CD8-positive, alpha-beta memory T cell (primary cell): ENCODE measurements around the gene CSTF2T. TPM values are rescaled to one million over a fixed set of nuclear protein-coding genes. Genes with fewer than 3 reads are reported as not detected.

ENCODE experiments used
- CTCF ChIA-PET: fragments of 350-600 bp; sonication (Branson Sonifier 250); formaldehyde crosslinking; loops from one replicate; lab custom pipeline; 2021; ENCODE audit warnings: antibody characterized with exemption; lab: Charles Lee
- POLR2A ChIA-PET: fragments of 350-600 bp; sonication (Branson Sonifier 250); formaldehyde crosslinking; loops from one replicate; lab custom pipeline; 2021; ENCODE audit warnings: antibody characterized with exemption; lab: Charles Lee
- DNase-seq, 5 donors: peaks; one replicate each; pipeline versions ENCODE4 v3.0.0 to v3.0.0-alpha.2; 2020 to 2022; ENCODE audit warnings: mixed read lengths in 1 of 5
- H3K27ac ChIP-seq: one replicate; pipeline ENCODE4 v1.7.0; 2013; ENCODE audit warnings: low read depth, mild to moderate bottlenecking, low read length, moderate library complexity
- H3K27me3 ChIP-seq: 2 replicates; pipeline ENCODE4 v1.7.0; 2013; ENCODE audit warnings: low read length, mild to moderate bottlenecking; ENCODE audit not compliant: insufficient read depth, poor library complexity, severe bottlenecking
- H3K36me3 ChIP-seq: 2 replicates; pipeline ENCODE4 v1.7.0; 2013; ENCODE audit warnings: mild to moderate bottlenecking, low read length, moderate library complexity; ENCODE audit not compliant: insufficient read depth
- H3K4me1 ChIP-seq: 2 replicates; pipeline ENCODE4 v1.7.0; 2013; ENCODE audit warnings: mild to moderate bottlenecking, low read length, moderate library complexity; ENCODE audit not compliant: insufficient read depth
- H3K4me3 ChIP-seq: 2 replicates; pipeline ENCODE4 v1.7.0; 2013; ENCODE audit warnings: mild to moderate bottlenecking, low read length
- H3K9me3 ChIP-seq: 2 replicates; pipeline ENCODE4 v1.7.0; 2013; ENCODE audit warnings: mild to moderate bottlenecking, low read length
- H3K27ac Mint-ChIP-seq, 8 donors: one replicate each; pipeline ENCODE4 v1.8.0; 2020 to 2021; ENCODE audit warnings: mixed read lengths in 8 of 8, mild to moderate bottlenecking in 6 of 8, inconsistent platforms in 3 of 8, moderate library complexity in 3 of 8
- H3K27me3 Mint-ChIP-seq, 2 donors: one replicate each; pipeline ENCODE4 v1.8.0; 2020 to 2021; ENCODE audit warnings: mixed read lengths in 2 of 2, mild to moderate bottlenecking in 1 of 2, moderate library complexity in 1 of 2
- H3K36me3 Mint-ChIP-seq, 3 donors: one replicate each; pipeline ENCODE4 v1.8.0; 2020 to 2021; ENCODE audit warnings: mixed read lengths in 3 of 3, inconsistent platforms in 1 of 3, mild to moderate bottlenecking in 1 of 3
- H3K4me1 Mint-ChIP-seq, 3 donors: one replicate each; pipeline ENCODE4 v1.8.0; 2020 to 2021; ENCODE audit warnings: mixed read lengths in 3 of 3, inconsistent platforms in 1 of 3, mild to moderate bottlenecking in 1 of 3
- H3K4me3 Mint-ChIP-seq, 7 donors: one replicate each; pipeline ENCODE4 v1.8.0; 2020 to 2021; ENCODE audit warnings: mixed read lengths in 7 of 7, mild to moderate bottlenecking in 6 of 7, moderate library complexity in 4 of 7, inconsistent platforms in 2 of 7
- H3K9me3 Mint-ChIP-seq, 5 donors: one replicate each; pipeline ENCODE4 v1.8.0; 2020 to 2022; ENCODE audit warnings: mixed read lengths in 5 of 5, mild to moderate bottlenecking in 3 of 5, moderate library complexity in 2 of 5, inconsistent platforms in 1 of 5
- polyA plus RNA-seq: library from polyadenylated mRNA; unstranded; fragments of 300-500 nt; fragmentation: Illumina TruSeq; gene quantifications from one replicate; pipeline ENCODE4 v1.2.3, GENCODE V29; 2021
- total RNA-seq, 2 experiments: library from RNA; stranded (reverse); gene quantifications; one replicate each; pipeline ENCODE4 v1.2.3, GENCODE V29; 2021

Gene CSTF2T
- total and polyA plus RNA-seq, 3 experiments from 2014 or later = 13.6 to 29.3 (median 29.0) TPM

- H3K27me3 ChIP-seq = no peaks in the 10 kb centered on the region
- Mint-ChIP-seq H3K4me3 (no peak overlapping the region), H3K36me3 (no peaks in the 10 kb centered on the region), H3K4me1 (no peaks in the 10 kb centered on the region), H3K9me3 (peaks cover 0 to 11% (median 2%) of the 10 kb centered on the region in 5 donors), H3K27me3 (peaks cover 8 to 58% of the 10 kb centered on the region in 2 donors), H3K27ac (no peak overlapping the region)
- H3K4me1 ChIP-seq = no peaks in the 10 kb centered on the region
- H3K27ac ChIP-seq = no peak overlapping the region
- ChIA-PET CTCF (no interaction called here), POLR2A (no interaction called here)
- no peak overlapping the region for H3K4me3 ChIP-seq
- no peaks in the 10 kb centered on the region for H3K36me3 ChIP-seq
- H3K9me3 ChIP-seq = no peaks in the 10 kb centered on the region
- no peak for DNase-seq
Measured at GRCh38 chr10:51675088-51675487, 24.3 kb downstream of the CSTF2T start.

- CTCF ChIA-PET = interaction anchor here (1.8 kb wide), 1 partner anchor 10 kb away, joined by 4 read pairs; no protein-coding TSS in a partner anchor
- H3K4me1 ChIP-seq = no peaks in the 10 kb centered on the region
Measured at GRCh38 chr10:51672039-51672535, 27.3 kb downstream of the CSTF2T start.

GRCh38 chr10:51669041-51669440, 30.4 kb downstream of the CSTF2T start:
- no peak overlapping the region for H3K4me3 Mint-ChIP-seq
- Histone ChIP-seq H3K4me1 (no peaks in the 10 kb centered on the region), H3K27ac (no peak overlapping the region), H3K27me3 (no peaks in the 10 kb centered on the region), H3K36me3 (no peaks in the 10 kb centered on the region), H3K9me3 (no peaks in the 10 kb centered on the region), H3K4me3 (no peak overlapping the region)
- ChIA-PET POLR2A (no interaction called here), CTCF (no interaction called here)
- H3K4me1 Mint-ChIP-seq = no peaks in the 10 kb centered on the region
- no peak overlapping the region for H3K27ac Mint-ChIP-seq
- peaks cover 15 to 27% of the 10 kb centered on the region in 2 donors for H3K27me3 Mint-ChIP-seq
- peaks cover 0 to 11% (median 2%) of the 10 kb centered on the region in 5 donors for H3K9me3 Mint-ChIP-seq
- H3K36me3 Mint-ChIP-seq = no peaks in the 10 kb centered on the region
- DNase-seq = no peak

More at GRCh38 chr10:51672039-51672535, 27.3 kb downstream of the CSTF2T start:
- H3K4me1 Mint-ChIP-seq = no peaks in the 10 kb centered on the region
- H3K9me3 Mint-ChIP-seq = peaks cover 0 to 11% (median 2%) of the 10 kb centered on the region in 5 donors
- DNase-seq = no peak
- H3K4me3 Mint-ChIP-seq = no peak overlapping the region
- H3K27ac Mint-ChIP-seq = no peak overlapping the region
- Histone ChIP-seq H3K4me3 (no peak overlapping the region), H3K9me3 (no peaks in the 10 kb centered on the region), H3K27ac (no peak overlapping the region), H3K36me3 (no peaks in the 10 kb centered on the region), H3K27me3 (no peaks in the 10 kb centered on the region)
- H3K27me3 Mint-ChIP-seq = peaks cover 13 to 46% of the 10 kb centered on the region in 2 donors
- POLR2A ChIA-PET = no interaction called here
- no peaks in the 10 kb centered on the region for H3K36me3 Mint-ChIP-seq

GRCh38 chr10:51668336-51668689, 31.1 kb downstream of the CSTF2T start:
- Mint-ChIP-seq H3K4me3 (no peak overlapping the region), H3K27me3 (peaks cover 15 to 27% of the 10 kb centered on the region in 2 donors), H3K4me1 (no peaks in the 10 kb centered on the region), H3K36me3 (no peaks in the 10 kb centered on the region), H3K27ac (peak overlapping the region in 1 of 8 donors; percentile 12), H3K9me3 (peaks cover 0 to 11% (median 2%) of the 10 kb centered on the region in 5 donors)
- H3K27me3 ChIP-seq = no peaks in the 10 kb centered on the region
- DNase-seq = no peak
- H3K27ac ChIP-seq = no peak overlapping the region
- no peak overlapping the region for H3K4me3 ChIP-seq
- no peaks in the 10 kb centered on the region for H3K9me3 ChIP-seq
- ChIA-PET POLR2A (no interaction called here), CTCF (no interaction called here)
- no peaks in the 10 kb centered on the region for H3K4me1 ChIP-seq
- H3K36me3 ChIP-seq = no peaks in the 10 kb centered on the region

GRCh38 chr10:51667678-51668335, 31.6 kb downstream of the CSTF2T start:
- Histone ChIP-seq H3K4me3 (no peak overlapping the region), H3K27ac (no peak overlapping the region), H3K9me3 (no peaks in the 10 kb centered on the region), H3K27me3 (no peaks in the 10 kb centered on the region), H3K4me1 (no peaks in the 10 kb centered on the region), H3K36me3 (no peaks in the 10 kb centered on the region)
- H3K27me3 Mint-ChIP-seq = peaks cover 15 to 24% of the 10 kb centered on the region in 2 donors
- ChIA-PET CTCF (no interaction called here), POLR2A (no interaction called here)
- H3K4me3 Mint-ChIP-seq = no peak overlapping the region
- H3K27ac Mint-ChIP-seq = peak overlapping the region in 1 of 8 donors; percentile 12
- H3K36me3 Mint-ChIP-seq = no peaks in the 10 kb centered on the region
- peaks cover 0 to 11% (median 2%) of the 10 kb centered on the region in 5 donors for H3K9me3 Mint-ChIP-seq
- no peaks in the 10 kb centered on the region for H3K4me1 Mint-ChIP-seq
- no peak for DNase-seq

- no peaks in the 10 kb centered on the region for H3K9me3 ChIP-seq
- Mint-ChIP-seq H3K36me3 (no peaks in the 10 kb centered on the region), H3K27ac (no peak overlapping the region), H3K9me3 (peaks cover 0 to 2% (median 0%) of the 10 kb centered on the region in 5 donors), H3K27me3 (peaks cover 11 to 13% of the 10 kb centered on the region in 2 donors), H3K4me1 (no peaks in the 10 kb centered on the region), H3K4me3 (no peak overlapping the region)
- DNase-seq = no peak
- ChIA-PET CTCF (no interaction called here), POLR2A (no interaction called here)
- no peaks in the 10 kb centered on the region for H3K36me3 ChIP-seq
- H3K4me3 ChIP-seq = no peak overlapping the region
- H3K27me3 ChIP-seq = no peaks in the 10 kb centered on the region
- H3K27ac ChIP-seq = no peak overlapping the region
- no peaks in the 10 kb centered on the region for H3K4me1 ChIP-seq
Measured at GRCh38 chr10:51666456-51666855, 32.9 kb downstream of the CSTF2T start.

- Mint-ChIP-seq H3K9me3 (peaks cover 0 to 2% (median 0%) of the 10 kb centered on the region in 5 donors), H3K27ac (no peak overlapping the region), H3K36me3 (no peaks in the 10 kb centered on the region), H3K27me3 (peaks cover 9 to 23% of the 10 kb centered on the region in 2 donors), H3K4me3 (no peak overlapping the region), H3K4me1 (no peaks in the 10 kb centered on the region)
- Histone ChIP-seq H3K4me3 (no peak overlapping the region), H3K27ac (no peak overlapping the region), H3K27me3 (no peaks in the 10 kb centered on the region), H3K9me3 (no peaks in the 10 kb centered on the region), H3K4me1 (no peaks in the 10 kb centered on the region), H3K36me3 (no peaks in the 10 kb centered on the region)
- POLR2A ChIA-PET = no interaction called here
- CTCF ChIA-PET = no interaction called here
- DNase-seq = no peak
Measured at GRCh38 chr10:51663086-51663485, 36.3 kb downstream of the CSTF2T start.

GRCh38 chr10:51659344-51659743, 40.1 kb downstream of the CSTF2T start:
- peaks cover 3% of the 10 kb centered on the region for H3K36me3 ChIP-seq
- H3K4me3 ChIP-seq = no peak overlapping the region
- H3K27me3 Mint-ChIP-seq = peaks cover 2 to 43% of the 10 kb centered on the region in 2 donors
- no peaks in the 10 kb centered on the region for H3K4me1 ChIP-seq
- no peaks in the 10 kb centered on the region for H3K36me3 Mint-ChIP-seq
- no peak overlapping the region for H3K27ac ChIP-seq
- H3K9me3 Mint-ChIP-seq = peaks cover 0 to 2% (median 0%) of the 10 kb centered on the region in 5 donors
- H3K27ac Mint-ChIP-seq = no peak overlapping the region
- ChIA-PET CTCF (no interaction called here), POLR2A (no interaction called here)
- no peaks in the 10 kb centered on the region for H3K4me1 Mint-ChIP-seq
- H3K4me3 Mint-ChIP-seq = no peak overlapping the region
- H3K9me3 ChIP-seq = no peaks in the 10 kb centered on the region
- no peak for DNase-seq
- no peaks in the 10 kb centered on the region for H3K27me3 ChIP-seq
